SK-N-MC (cell line): ENCODE data around the gene C3orf52.

ENCODE experiments used
- EZH2 ChIP-seq: fragments of 200-600 bp; sonication (generic); IDR thresholded peaks from one replicate; pipeline ENCODE4 v1.6.1; 2017; ENCODE audit warnings: antibody characterized with exemption
- POLR2AphosphoS5 ChIP-seq: IDR thresholded peaks from 2 replicates; pipeline ENCODE4 v1.6.1; 2012; ENCODE audit warnings: mild to moderate bottlenecking, low read depth, low read length, borderline replicate concordance

DNA sequence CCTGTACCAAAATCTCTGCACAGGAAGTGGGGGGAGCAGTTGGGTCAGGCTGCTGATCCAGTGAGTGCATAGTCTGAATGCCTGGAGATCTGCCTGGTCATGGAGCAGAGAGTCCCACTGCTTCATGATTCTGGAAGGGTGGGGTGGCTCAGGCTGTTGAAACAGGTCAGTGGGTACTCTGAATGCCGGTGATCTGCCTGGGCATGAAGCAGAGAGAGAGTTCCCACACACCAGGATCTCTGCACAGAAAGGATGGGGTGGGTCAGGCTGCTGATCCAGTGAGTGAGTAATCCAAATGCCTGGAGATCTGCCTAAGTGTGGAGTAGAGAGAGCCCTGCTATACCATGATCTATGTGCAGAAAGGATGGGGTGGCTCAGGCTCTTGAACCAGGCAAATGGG, 62.9 kb downstream of the C3orf52 start:
- no peak for TF ChIP-seq POLR2AphosphoS5
- no peak for TF ChIP-seq EZH2
